HG03135 (cell line): ENCODE results near the gene KANSL3.
"Not testable (repeated sequence)": the region's sequence is repeated elsewhere in the genome, so short reads cannot be mapped to it uniquely, and the experiment has no call there.

ENCODE experiments used
- ATAC-seq: cut with Tn5 transposase; IDR thresholded peaks from one replicate; pipeline ENCODE4 v1.9.1; 2021; ENCODE audit warnings: mild to moderate bottlenecking, moderate library complexity; ENCODE audit not compliant: unreplicated experiment

KANSL3 gene

DNA sequence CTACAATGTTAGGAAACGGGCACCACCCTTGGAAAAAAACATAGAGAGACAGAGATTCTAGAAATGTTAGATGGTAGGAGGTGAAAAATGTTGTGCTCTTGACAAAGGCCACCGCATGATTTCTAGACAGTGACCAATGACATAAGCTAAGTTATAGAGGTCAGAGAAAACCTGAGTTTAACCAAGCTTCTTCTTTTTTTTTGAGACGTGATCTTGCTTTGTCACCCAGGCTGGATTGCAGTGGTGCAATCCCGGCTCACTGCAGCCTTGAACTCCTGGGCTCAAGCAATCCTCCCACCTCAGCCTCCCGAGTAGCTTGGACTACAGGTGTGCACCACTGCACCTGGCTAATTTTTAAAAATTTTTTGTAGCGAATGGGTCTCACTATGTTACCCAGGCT is 17.4 kb upstream of the KANSL3 start:
- ATAC-seq = no peak

DNA sequence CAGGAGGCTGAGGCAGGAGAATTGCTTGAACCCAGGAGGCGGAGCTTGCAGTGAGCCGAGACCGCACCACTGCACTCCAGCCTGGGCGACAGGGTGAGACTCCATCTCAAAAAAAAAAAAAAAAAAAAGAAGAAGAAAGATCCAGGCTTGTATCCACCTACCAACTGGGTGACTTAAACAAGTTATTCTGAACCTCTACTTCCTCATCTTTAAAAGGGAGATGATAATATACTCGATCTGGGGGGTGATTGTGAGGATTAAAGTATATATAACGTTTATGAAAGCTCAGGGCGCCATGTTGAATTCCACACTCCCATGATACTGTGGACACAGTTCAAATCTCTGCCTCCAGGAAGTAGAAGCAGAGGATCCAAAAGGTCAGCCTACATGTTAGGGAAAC is 16.7 kb upstream of the KANSL3 start:
- not testable (repeated sequence) for ATAC-seq

DNA sequence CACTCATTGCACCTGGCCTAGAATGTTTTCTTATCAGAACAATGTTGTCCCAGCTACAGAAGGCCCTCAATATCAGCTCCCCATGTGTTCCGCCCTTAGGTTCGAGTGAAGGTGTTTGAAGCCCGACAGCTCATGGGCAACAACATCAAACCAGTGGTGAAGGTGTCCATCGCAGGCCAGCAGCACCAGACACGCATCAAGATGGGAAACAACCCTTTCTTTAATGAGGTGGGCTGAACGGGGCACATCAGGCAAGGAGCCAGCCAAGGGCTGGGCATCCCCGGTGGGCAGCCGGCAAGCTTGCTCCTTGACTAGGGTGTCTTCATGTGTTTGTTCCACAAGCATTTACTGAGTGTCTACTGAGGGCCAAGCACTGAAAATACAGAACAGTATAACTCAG is 13.7 kb upstream of the KANSL3 start:
- ATAC-seq = no peak

DNA sequence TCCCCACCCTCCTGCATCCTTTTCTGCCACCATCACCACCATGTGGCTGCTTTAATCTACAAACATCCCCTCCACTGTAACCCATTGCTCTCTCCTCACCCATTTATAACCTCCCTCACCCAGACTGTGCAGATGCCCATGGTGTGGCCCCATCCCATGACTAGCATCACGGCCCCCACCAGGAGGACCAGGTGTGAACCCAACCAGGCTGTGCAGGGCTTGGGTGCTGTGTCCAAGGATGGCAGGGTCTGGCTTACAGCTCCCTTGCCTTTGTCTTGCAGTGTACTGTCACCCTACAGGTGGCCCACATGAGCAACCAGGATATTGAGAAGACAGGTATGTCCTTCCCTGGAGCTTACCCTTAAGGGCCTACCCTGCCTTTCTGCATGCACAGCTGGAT is 11.2 kb upstream of the KANSL3 start:
- no peak for ATAC-seq

DNA sequence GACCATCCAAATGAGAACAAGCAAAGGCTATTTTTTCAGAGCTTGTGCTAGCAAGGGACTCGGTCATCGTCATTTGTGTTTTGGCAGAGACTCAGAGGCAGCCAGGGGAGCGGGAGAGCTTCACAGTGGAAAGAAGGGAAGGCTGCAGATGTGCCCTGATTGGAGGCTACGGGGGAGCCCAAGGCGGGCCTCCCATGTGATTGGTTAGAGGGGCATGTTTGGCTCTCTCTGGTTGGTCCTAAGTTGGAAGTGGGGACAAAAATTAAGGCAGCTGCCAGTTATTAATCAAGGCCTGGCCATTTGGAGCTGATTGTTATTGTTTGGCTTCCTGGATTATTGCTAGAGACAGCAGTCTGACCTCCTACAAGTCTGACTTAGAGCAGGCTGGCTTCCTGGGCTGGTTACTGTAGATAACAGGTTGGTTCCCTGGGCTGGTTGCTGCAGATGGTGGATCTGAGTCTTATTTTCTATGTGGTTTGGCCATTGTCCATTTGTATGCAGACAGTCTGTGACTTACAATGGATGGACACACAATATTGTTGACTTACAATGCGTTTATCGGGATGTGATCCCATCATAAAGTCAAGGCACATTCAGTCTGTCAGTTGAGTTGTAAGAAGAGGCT is 10.3 kb upstream of the KANSL3 start:
- no peak for ATAC-seq

DNA sequence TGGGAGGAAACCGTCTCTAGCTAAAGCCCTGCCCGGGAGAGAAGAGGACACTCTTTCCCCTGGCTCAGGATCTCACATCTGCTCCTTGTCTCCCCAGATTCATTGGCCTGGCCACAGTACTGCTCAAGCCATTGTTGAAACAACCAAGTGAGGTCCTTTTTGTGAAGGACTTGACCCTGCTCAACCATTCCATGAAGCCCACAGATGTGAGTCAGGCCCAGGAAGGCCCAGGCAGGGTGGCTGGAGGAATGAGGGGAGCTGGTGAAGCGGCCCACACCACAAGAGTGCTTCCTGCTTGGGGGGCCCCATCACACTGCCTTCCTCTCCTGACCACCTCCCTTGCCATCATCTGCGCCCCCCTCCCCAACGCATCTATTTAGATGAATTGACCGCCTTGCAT is 9.6 kb upstream of the KANSL3 start:
- ATAC-seq = no peak

DNA sequence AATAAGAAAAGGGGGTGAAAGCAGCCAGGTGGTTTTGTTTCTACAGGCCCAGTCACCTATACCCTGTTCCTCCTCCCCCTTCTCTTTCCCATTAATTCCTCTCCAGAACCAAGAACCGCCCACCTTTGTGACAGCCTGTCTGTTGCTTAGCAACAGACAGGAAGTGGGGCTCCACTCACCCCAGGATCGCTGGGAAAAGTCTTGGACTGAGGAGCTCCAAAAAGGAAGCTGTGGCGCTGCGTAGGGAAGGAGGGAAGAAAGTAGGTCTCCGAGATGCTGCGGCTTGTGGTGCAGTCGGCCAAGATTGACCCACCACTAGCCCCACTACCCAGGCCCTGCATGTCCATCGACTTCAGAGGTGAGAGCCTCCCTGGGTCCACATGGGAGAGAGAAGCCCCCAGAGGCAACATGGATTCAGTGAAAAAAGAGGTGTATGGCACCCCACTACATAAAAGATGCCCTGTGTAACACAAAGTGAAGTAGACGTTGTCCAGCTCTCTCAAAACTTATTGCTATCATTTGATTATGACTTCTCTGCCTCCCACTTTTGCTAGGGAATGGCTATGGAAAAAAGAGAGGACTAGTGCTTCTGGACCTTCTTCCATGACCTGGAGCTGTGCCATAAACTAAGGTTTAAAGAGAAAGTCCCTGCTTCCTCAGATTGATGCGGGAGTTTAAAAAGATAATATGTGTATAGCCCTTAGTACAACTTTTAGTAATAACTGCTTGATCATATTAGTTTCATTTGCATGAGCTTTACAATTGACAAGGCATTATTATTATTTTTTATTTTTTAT is 4.7 kb upstream of the KANSL3 start, which contains the start of gene FER1L5:
FER1L5 (plus strand) TSS at position 201 of the 797 bp plus-strand sequence; CDS start at position 274, 73 bp downstream.
- no peak for ATAC-seq

DNA sequence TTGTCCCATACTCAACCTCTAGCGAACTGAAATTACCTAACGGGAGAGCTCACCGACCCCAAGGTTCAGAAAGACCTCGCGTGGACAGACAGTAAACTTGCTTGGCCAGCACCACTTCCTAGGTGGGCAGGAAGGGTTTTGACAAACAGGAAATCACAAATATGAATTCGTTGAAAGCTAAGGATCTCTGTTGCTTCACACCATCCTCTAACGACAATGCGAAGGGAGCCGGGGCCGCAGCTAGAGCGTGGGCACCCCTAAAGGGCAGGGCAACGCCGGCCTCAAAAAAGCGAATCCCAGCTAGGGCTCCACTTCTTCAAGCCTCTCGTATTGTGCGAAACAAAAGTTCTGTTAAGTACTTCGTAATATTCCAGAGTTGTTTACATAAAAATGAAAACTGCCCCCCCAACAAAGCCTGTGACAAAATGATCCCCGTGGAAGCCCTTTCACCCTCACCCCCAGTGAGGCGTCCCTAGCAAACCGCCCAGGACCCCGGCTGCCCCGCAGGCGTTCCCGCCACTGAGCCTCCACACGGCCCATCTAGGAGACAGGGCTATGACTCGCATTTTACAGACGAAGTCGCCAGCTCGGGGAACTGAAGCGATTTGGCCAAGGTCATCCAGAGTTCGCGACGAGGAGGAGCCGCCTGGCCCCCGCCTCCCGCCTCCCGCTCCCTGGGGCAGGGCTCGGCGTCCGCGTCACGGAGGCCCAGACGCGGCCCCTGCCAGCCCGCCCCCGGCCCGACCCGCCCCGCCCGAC is 548 bp downstream of the KANSL3 start:
- ATAC-seq = peak; percentile 77

DNA sequence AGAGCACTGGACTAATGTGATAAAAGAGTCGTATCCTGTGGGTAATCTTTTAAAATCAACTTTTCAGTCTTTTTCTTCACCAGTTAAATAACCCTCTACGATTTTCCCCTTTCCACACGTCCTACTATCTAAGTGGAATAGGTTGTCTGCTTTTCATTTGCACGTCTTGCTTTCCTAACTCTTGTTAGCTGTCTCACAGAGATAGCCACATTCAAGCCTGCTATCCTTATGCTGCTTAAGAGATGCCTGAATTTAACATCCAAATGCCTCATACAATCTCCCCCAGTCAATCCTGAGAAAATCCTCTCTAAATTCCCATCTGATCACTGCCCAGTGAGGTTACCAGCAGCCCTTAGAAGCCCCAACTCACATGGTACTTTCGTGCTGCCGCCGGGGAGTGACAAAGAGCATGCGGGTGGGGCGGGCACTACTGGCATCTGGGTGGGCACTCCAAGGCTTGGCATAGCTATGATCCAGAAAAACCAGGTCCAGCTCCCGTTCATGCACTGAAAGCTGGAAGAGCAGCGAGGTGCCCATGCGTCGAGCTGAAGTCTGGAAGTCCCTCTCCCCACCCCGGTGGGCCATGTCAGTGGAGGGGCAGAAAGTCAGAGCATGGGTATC is 1.5 kb downstream of the KANSL3 start:
- no peak for ATAC-seq

DNA sequence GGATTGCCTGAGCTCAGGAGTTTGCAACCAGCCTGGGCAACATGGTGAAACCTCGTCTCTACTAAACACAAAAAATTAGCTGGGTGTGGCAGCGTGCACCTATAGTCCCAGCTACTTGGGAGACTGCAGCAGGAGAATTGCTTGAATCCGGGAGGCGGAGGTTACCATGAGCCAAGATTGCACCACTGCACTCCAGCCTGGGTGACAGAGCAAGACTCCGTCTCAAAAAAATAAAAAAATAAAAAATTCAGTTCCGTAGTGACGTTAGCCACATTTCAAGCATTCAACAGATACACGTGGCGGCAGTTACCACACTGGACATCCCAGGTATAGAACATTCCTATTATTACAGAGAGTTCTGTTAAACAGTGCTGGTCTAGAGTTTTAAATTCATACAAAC is 4.5 kb downstream of the KANSL3 start:
- ATAC-seq = no peak

DNA sequence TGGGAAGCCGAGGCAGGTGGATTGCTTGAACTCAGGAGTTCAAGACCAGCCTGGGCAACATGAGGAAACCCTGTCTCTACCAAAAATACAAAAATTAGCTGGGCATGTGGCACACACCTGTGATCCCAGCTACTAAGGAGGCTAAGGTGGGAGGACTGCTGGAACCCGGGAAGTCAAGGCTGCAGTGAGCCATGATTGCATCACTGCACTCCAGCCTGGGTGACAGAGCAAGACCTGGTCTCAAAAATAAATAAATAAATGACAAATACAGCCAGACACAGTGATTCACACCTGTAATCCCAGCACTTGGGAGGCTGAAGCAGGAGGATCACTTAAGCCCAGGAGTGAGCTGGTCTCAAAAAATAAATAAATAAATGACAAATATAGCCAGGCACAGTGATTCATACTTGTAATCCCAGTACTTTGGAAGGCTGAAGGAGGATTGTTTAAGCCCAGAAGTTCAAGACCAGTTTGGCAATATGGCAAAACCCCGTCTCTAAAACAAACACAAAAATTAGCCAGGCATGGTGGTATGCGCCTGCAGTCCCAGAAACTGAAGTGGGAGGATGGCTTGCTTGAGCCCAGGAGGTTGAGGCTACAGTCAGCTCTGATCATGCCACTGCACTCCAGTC is 6.2 kb downstream of the KANSL3 start:
- no peak for ATAC-seq

DNA sequence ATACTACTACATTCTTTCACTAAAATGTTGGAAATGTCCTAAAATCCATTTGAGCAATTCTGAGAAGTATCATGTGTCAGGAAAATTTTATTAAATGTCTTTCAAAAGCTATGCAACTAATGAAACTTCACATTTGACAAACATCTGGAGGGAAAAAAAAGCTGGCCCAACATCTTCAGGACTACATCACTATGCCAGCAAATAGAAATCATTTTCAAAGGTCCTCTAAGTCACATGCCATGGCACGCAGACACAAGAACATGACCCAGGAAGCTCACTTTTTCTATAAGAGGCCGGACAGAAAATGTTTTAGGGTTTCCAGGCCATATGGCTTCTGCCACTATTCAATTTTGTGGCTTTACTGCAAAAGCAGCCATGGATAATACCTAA is 11.6 kb downstream of the KANSL3 start:
- no peak for ATAC-seq

DNA sequence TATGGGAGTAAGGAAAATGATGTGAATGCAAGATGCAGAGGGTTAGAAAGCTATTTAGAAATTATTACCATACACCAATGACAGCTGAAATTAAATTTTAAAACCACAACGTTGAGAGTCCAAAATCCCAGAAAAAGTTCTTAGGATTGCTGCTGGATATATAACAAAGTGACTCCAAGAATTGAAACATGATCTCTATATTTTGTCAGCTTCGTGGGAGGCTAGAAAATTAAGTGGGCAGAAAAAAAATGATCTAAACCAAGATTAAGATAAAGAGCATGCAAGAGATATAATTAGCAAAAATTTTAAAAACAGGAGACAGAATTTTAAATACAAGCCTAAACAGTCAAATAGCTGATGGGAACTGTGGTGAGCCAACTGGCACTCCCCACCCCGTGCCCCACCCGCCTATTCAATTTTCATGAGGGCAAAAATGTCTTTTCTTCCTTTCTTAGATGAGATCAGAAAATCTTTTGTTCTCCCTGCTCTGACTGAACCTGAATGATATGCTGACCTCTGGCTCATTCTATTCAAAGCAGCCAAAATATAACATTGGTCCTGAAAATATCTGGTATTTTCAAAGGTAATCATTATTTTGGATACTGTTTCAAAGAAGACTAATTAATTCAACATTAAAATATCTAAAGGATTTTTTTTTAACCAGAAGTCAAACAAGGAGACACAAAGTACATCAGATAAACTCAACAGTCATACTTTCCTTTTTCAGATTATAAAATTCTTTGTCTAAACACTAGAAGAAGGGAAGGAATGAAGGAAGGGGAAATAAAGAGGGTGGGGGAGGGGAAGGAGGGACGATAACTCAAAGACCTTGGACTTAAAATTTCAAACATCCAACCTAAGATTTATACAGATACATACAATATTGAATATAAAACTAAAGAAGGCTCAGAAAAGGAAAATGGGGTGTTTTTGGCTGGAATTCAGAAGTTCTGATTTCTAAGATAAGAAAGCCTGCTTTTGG is 12.2 kb downstream of the KANSL3 start:
- ATAC-seq = no peak

DNA sequence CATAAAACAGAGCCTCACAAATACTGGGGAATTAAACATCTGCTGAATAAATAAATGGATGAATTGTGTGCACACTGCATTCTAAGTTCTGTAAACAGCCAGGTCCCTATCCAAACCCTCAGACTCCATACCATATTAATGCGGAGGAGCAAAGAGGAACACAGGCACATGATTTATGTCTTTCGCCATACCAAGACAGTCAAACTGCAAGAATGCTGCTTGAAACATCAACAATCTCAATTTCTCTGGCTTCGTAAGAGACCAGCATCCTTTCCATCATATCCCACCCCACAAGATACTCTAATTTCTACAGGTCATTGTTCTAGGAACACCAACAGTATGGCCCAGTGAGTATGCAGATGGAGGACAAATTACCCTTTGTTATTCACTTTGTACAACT is 15.0 kb downstream of the KANSL3 start:
- ATAC-seq = no peak

DNA sequence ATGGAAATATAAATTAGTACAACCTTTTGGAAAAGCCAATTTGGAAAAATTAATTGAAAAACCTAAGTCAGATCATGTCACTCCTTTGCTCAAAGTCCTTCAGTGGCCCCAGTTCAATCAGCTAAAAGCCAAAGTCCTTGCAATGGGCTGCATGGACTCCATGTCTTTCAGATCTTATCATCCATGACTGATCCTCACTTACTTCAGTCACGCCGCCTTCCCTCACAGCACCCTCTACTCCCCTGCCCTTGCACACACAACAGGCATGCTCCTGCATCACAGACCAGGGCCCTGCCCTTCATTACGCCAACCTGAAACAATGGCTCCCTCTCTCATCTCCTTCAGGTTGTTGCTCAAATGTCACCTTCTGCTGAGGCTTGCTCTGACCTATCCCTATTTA is 15.6 kb downstream of the KANSL3 start:
- ATAC-seq = no peak

DNA sequence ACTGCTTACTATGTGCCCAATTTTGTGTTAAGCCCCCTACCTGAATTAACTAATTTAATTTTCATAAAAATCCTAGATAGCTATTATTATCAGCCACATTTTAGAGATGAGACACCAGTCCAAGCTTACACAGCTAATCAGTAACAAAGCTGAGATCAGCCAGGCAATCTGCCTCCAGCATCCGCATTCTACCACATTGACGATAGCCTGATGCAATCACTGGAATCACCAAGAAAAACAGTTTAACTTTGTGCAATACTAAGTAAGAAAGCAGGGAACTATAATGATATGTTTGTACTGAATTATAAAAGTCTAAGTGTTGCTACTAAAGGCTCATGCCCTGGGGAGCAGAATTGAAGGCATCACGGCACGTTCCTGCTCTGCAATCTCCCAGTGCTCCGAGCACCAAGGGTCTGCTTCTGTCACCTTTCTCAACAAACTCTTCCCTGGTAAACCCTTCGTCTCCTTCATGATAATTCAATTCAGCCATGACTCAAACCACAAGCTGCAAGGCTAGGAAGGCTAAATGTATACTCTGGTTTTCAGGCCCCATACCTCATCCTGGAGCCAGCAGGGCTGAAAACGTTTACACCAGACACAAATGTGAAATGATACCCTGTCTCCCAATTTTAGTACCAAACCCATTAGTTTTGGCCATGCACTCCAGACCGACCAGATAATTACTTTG is 19.4 kb downstream of the KANSL3 start:
- no peak for ATAC-seq

DNA sequence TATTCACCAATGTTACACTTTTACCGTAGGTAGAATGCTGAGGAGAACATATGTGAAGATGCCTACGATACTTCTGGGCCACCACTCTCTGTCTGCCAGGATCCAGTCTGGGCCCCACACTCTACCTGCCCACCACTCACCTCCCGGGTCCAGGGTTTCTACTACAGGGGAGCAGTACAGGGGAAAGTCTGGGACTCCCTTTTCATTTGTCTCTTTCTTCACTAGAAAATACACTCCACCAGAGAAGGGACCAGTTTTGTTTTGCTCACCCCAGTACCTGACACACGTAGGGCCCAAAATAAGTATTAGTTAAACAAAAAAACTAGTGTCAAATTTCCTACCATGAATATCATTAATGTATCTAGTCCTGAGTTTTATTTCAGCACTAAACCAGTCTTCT is 21.1 kb downstream of the KANSL3 start:
- ATAC-seq = no peak

DNA sequence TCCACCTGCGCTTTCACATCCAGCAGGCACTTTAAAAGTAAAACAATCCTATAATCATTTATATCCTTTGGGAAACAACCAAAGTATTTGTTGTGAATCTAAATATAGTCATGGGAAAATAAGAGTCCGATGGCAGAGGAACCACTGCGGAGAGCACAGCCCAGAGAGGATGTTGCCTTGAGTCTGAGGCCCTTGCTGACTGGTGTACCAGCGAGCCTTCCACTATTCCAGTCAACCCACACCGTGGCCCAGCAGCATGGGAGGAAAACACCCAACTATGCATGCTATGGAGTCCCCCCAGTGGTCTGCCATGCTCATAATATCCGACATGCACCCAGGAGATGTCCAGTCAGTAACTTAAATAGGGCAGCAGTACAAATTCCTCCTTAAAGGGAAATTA is 21.6 kb downstream of the KANSL3 start:
- no peak for ATAC-seq

DNA sequence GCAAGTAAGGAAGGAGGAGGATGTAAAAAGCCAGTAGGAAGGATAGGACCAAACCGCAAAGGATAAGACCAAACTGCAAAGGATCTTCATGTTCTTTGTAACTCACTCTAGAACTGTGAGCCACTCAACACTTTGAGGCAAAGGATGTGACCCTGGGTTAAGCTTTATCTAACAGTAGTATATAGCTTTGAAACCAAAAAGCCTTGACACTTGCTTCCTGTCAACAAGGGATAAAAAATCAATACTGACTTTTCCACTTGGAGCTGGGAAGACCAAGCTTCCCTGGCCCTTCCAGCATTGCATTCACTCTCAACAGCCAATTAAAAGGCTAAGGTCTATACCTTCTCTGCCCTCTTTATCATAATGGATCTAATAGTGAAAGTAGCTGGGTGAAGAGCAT is 22.0 kb downstream of the KANSL3 start:
- ATAC-seq = no peak
